A549 (cell line): ENCODE data around the gene PEDS1. TPM values are rescaled to one million over a fixed set of nuclear protein-coding genes. Genes with fewer than 3 reads are reported as not detected.

ENCODE experiments used
- ATAC-seq, 2 experiments: fragments of 200-7000 bp in 1 of 2; fragments of >200 bp in 1 of 2; cut with Nextera tagmentation in 1 of 2; cut with Tn5 transposase in 1 of 2; 3 replicates each; pipeline versions ENCODE4 v1.8.0 to v1.9.1; 2018 to 2020; ENCODE audit warnings: mild to moderate bottlenecking in 1 of 2, moderate library complexity in 1 of 2
- CTCF ChIA-PET: fragments of 300-600 bp; sonication (Branson Sonifier 250); formaldehyde crosslinking; extraction: SDS; loops from one replicate; lab custom pipeline; 2021; ENCODE audit warnings: antibody characterized with exemption, inconsistent platforms; lab: Yijun Ruan, JAX
- POLR2A ChIA-PET: fragments of 350-600 bp; formaldehyde crosslinking; extraction: SDS; loops from one replicate; lab custom pipeline; 2021; ENCODE audit warnings: antibody characterized with exemption, inconsistent platforms; lab: Yijun Ruan, JAX
- DNase-seq, 2 experiments: peaks; one replicate each; pipeline versions ENCODE4 v3.0.0 to v3.0.0-alpha.2; 2011 to 2016; ENCODE audit warnings: low read depth in 1 of 2, low spot score in 1 of 2
- FAIRE-seq: peaks from 2 replicates; lab custom pipeline; 2011; peaks lifted over from hg19 to GRCh38; lab: Jason Lieb, UNC
- H3K27ac ChIP-seq, 2 experiments: fragments of >200 bp; sonication (Bioruptor Twin); formaldehyde crosslinking; 3 replicates each; pipeline ENCODE4 v1.5.1; 2016 to 2017
- H3K4me1 ChIP-seq: fragments of >200 bp; sonication (Bioruptor Twin); formaldehyde crosslinking; 3 replicates; pipeline ENCODE4 v1.6.1; 2016
- H3K4me2 ChIP-seq: fragments of >200 bp; sonication (Bioruptor Twin); formaldehyde crosslinking; 3 replicates; pipeline ENCODE4 v1.6.1; 2016
- H3K4me3 ChIP-seq: fragments of >200 bp; sonication (Bioruptor Twin); formaldehyde crosslinking; 3 replicates; pipeline ENCODE4 v1.5.1; 2016
- H3K9me3 ChIP-seq: fragments of >200 bp; sonication (Bioruptor Twin); formaldehyde crosslinking; 3 replicates; pipeline ENCODE4 v1.6.1; 2016
- BCL3 ChIP-seq: fragments of >200 bp; sonication (Bioruptor Twin); formaldehyde crosslinking; IDR thresholded peaks from 3 replicates; pipeline ENCODE4 v1.6.1; 2016
- CBX8 ChIP-seq: fragments of 200-600 bp; sonication (generic); IDR thresholded peaks from 2 replicates; pipeline ENCODE4 v1.6.1; 2016
- CTCF ChIP-seq: fragments of >200 bp; sonication (Bioruptor Twin); formaldehyde crosslinking; IDR thresholded peaks from 3 replicates; pipeline ENCODE4 v1.5.1; 2016
- EHF ChIP-seq: fragments of 250-450 bp; sonication (Bioruptor Pico); IDR thresholded peaks from 2 replicates; pipeline ENCODE4 v1.5.0; 2020; ENCODE audit warnings: mild to moderate bottlenecking
- ELK1 ChIP-seq: fragments of 150-350 bp; IDR thresholded peaks from 2 replicates; pipeline ENCODE4 v1.6.1; 2014; ENCODE audit warnings: low read depth, mild to moderate bottlenecking, low read length
- EP300 ChIP-seq, 2 experiments: fragments of >200 bp; sonication (Bioruptor Twin); formaldehyde crosslinking; IDR thresholded peaks; 2 replicates in 1 of 2; 3 replicates in 1 of 2; pipeline ENCODE4 v1.6.1; 2016 to 2017
- FOXS1 ChIP-seq: fragments of 250-450 bp; sonication (Bioruptor Pico); IDR thresholded peaks from 2 replicates; pipeline ENCODE4 v1.5.0; 2020; ENCODE audit warnings: mild to moderate bottlenecking, moderate library complexity
- HDAC2 ChIP-seq: fragments of 200-600 bp; sonication (generic); IDR thresholded peaks from 2 replicates; pipeline ENCODE4 v1.6.1; 2016
- HES2 ChIP-seq: fragments of >200 bp; sonication (Bioruptor Twin); formaldehyde crosslinking; IDR thresholded peaks from 2 replicates; pipeline ENCODE4 v1.6.1; 2016
- HEYL ChIP-seq: fragments of 250-450 bp; sonication (Bioruptor Pico); IDR thresholded peaks from 2 replicates; pipeline ENCODE4 v1.8.0; 2021; ENCODE audit warnings: mild to moderate bottlenecking, moderate library complexity
- KDM1A ChIP-seq: fragments of 200-600 bp; sonication (generic); IDR thresholded peaks from 2 replicates; pipeline ENCODE4 v1.6.1; 2016; ENCODE audit warnings: low read depth, mild to moderate bottlenecking
- KDM5A ChIP-seq: fragments of 200-600 bp; sonication (generic); IDR thresholded peaks from 2 replicates; pipeline ENCODE4 v1.6.1; 2016; ENCODE audit warnings: antibody characterized with exemption, mild to moderate bottlenecking
- MYC ChIP-seq: IDR thresholded peaks from 2 replicates; pipeline ENCODE4 v1.6.1; 2012; ENCODE audit warnings: mild to moderate bottlenecking, inconsistent platforms, low read length, improper control_type of control experiment, borderline replicate concordance
- NR3C1 ChIP-seq: fragments of >200 bp; sonication (Bioruptor Twin); formaldehyde crosslinking; IDR thresholded peaks from 3 replicates; pipeline ENCODE4 v1.6.1; 2017
- POLR2AphosphoS2 ChIP-seq: conservative IDR thresholded peaks from 2 replicates; pipeline ENCODE4 v1.6.1; 2012; ENCODE audit warnings: low read length, improper control_type of control experiment, inconsistent platforms
- RARB ChIP-seq: fragments of 250-450 bp; sonication (Bioruptor Pico); IDR thresholded peaks from 2 replicates; pipeline ENCODE4 v1.8.0; 2021; ENCODE audit warnings: mild to moderate bottlenecking, moderate library complexity
- RCOR1 ChIP-seq: fragments of 150-350 bp; IDR thresholded peaks from 2 replicates; pipeline ENCODE4 v1.6.1; 2014; ENCODE audit warnings: antibody characterized with exemption, low read length, low read depth
- RNF2 ChIP-seq: fragments of 200-600 bp; sonication (generic); IDR thresholded peaks from 2 replicates; pipeline ENCODE4 v1.6.1; 2016; ENCODE audit warnings: low read depth, mild to moderate bottlenecking, antibody characterized with exemption, moderate library complexity, borderline replicate concordance
- USF2 ChIP-seq: fragments of 450-650 bp; IDR thresholded peaks from 2 replicates; pipeline ENCODE4 v1.6.1; 2014; ENCODE audit warnings: antibody characterized with exemption
- ZC3H11A ChIP-seq: fragments of 450-650 bp; IDR thresholded peaks from 2 replicates; pipeline ENCODE4 v1.6.1; 2014; ENCODE audit warnings: antibody characterized with exemption, mild to moderate bottlenecking
- ZFP36 ChIP-seq: fragments of 450-650 bp; IDR thresholded peaks from 2 replicates; pipeline ENCODE4 v1.6.1; 2014; ENCODE audit warnings: borderline replicate concordance; ENCODE audit not compliant: partially characterized antibody
- ZNF302 ChIP-seq: fragments of 250-450 bp; sonication (Bioruptor Pico); IDR thresholded peaks from 2 replicates; pipeline ENCODE4 v1.9.0; 2021; ENCODE audit warnings: inconsistent platforms, mild to moderate bottlenecking, moderate library complexity
- ZSCAN20 ChIP-seq: fragments of 250-450 bp; sonication (Bioruptor Pico); IDR thresholded peaks from 2 replicates; pipeline ENCODE4 v1.8.0; 2022; ENCODE audit warnings: mild to moderate bottlenecking, moderate library complexity
- WGBS: methylation state at CpG from one replicate; pipeline ENCODE4 v1.1.6; 2017; ENCODE audit errors: missing lambda C conversion rate; 5-methylcytosine and 5-hydroxymethylcytosine counted together
- polyA plus RNA-seq, 4 experiments: library from polyadenylated mRNA; depleted of rRNA in 3 of 4; stranded (reverse); fragments of >200 nt; fragmentation: RNase III in 1 of 4; extraction: RNeasy Plus Mini Kit Qiagen cat#74134 plus additional on column Dnase treatment in 1 of 4; gene quantifications; 2 replicates in 3 of 4; 3 replicates in 1 of 4; pipeline ENCODE4 v1.2.3, GENCODE V29; 2011 to 2017
- TF ChIP-seq, protein P1 (sequence below): fragments of 250-450 bp; sonication (Bioruptor Pico); IDR thresholded peaks from 2 replicates; pipeline ENCODE4 v1.5.0; 2021; ENCODE audit warnings: mild to moderate bottlenecking, moderate library complexity, borderline replicate concordance
- TF ChIP-seq, protein P2 (sequence below): fragments of 200-600 bp; sonication (generic); IDR thresholded peaks from 2 replicates; pipeline ENCODE4 v1.6.1; 2016; ENCODE audit warnings: antibody characterized with exemption, mild to moderate bottlenecking, moderate library complexity

The PEDS1 gene
- polyA plus RNA-seq, 2 of the 4 experiments (the other 2 are of a cell fraction), result 24.5 to 25.8 TPM

DNA sequence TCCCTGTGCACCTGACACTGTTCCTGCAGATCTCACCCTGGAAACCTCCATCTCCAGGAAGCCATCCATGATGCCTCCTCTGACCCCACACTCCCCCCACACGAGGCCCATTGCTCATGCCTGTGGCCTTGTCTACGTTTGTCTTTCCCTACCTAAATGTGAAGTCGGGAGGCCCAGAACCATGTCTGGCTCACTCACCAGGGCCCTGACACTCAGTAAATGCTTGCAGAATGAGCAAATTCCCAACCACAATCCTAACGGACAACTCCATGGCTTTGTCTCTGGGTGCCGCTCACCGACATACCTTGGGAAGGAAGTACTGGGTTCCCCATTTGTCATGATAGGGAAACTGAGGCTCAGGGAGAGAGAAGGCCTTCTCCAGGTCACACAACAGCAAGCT lies 7.3 kb downstream of the PEDS1 start:
- TF ChIP-seq RARB (CRISPR knock-in tag) (no peak), CBX8 (no peak), HEYL (no peak), CTCF (no peak), MYC (no peak), RNF2 (no peak), ELK1 (no peak), HDAC2 (no peak), KDM5A (no peak), FOXS1 (no peak), EP300 (IDR thresholded peaks at IDR 0.05) (no peak), ZC3H11A (no peak), EHF (no peak), RCOR1 (no peak), USF2 (no peak), POLR2AphosphoS2 (no peak), BCL3 (no peak), ZSCAN20 (CRISPR knock-in tag) (no peak), ZNF302 (no peak)
- TF ChIP-seq, protein P1, sequence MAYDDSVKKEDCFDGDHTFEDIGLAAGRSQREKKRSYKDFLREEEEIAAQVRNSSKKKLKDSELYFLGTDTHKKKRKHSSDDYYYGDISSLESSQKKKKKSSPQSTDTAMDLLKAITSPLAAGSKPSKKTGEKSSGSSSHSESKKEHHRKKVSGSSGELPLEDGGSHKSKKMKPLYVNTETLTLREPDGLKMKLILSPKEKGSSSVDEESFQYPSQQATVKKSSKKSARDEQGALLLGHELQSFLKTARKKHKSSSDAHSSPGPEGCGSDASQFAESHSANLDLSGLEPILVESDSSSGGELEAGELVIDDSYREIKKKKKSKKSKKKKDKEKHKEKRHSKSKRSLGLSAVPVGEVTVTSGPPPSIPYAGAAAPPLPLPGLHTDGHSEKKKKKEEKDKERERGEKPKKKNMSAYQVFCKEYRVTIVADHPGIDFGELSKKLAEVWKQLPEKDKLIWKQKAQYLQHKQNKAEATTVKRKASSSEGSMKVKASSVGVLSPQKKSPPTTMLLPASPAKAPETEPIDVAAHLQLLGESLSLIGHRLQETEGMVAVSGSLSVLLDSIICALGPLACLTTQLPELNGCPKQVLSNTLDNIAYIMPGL (CRISPR knock-in tag), result no peak
- POLR2A ChIA-PET, result interaction anchor here (2.5 kb wide), 1 partner anchor 7 kb away, joined by 48 read pairs; the partner anchor contains the start of gene PEDS1
- 82% methylated on average over 6 of the region's 6 CpGs for WGBS
- CTCF ChIA-PET, result interaction anchor here (0.5 to 9.3 kb wide), 3 partner anchors 24 to 621 kb away, joined by 3 to 161 read pairs (median 32); no protein-coding TSS in a partner anchor
- H3K4me1 ChIP-seq, result peaks cover 79% of the 10 kb centered on the region
- ATAC-seq (no peak), FAIRE-seq (no peak), DNase-seq (no peak)
- H3K27ac ChIP-seq, result peak overlapping the region; percentile 91 to 95; a peak in 4 of 6 replicates
- H3K4me3 ChIP-seq, result no peak overlapping the region
- no peaks in the 10 kb centered on the region for H3K9me3 ChIP-seq
- no peak overlapping the region for H3K4me2 ChIP-seq

- Histone ChIP-seq H3K4me3 (no peak overlapping the region), H3K4me1 (peaks cover 73% of the 10 kb centered on the region), H3K9me3 (no peaks in the 10 kb centered on the region), H3K4me2 (peak overlapping the region; percentile 74; the same call in 1 of the 3 replicates), H3K27ac (peak overlapping the region; percentile 91 to 95)
- 93% methylated on average over 6 of the region's 6 CpGs for WGBS
- POLR2A ChIA-PET, result interaction anchor here (1.6 to 2.5 kb wide), 3 partner anchors 8 to 24 kb away, joined by 4 to 48 read pairs (median 19); partner anchors contain the start of gene PEDS1
- FAIRE-seq (no peak), ATAC-seq (no peak), DNase-seq (no peak)
- CTCF ChIA-PET, result interaction anchor here (0.5 to 9.6 kb wide), 3 partner anchors 12 to 621 kb away, joined by 3 to 123 read pairs (median 3); no protein-coding TSS in a partner anchor
- TF ChIP-seq KDM1A (no peak), RARB (CRISPR knock-in tag) (no peak), HEYL (no peak), HES2 (no peak), ZNF302 (no peak), ZSCAN20 (CRISPR knock-in tag) (no peak), RNF2 (no peak), KDM5A (no peak), ZFP36 (no peak), NR3C1 (no peak)
- TF ChIP-seq, protein P2, sequence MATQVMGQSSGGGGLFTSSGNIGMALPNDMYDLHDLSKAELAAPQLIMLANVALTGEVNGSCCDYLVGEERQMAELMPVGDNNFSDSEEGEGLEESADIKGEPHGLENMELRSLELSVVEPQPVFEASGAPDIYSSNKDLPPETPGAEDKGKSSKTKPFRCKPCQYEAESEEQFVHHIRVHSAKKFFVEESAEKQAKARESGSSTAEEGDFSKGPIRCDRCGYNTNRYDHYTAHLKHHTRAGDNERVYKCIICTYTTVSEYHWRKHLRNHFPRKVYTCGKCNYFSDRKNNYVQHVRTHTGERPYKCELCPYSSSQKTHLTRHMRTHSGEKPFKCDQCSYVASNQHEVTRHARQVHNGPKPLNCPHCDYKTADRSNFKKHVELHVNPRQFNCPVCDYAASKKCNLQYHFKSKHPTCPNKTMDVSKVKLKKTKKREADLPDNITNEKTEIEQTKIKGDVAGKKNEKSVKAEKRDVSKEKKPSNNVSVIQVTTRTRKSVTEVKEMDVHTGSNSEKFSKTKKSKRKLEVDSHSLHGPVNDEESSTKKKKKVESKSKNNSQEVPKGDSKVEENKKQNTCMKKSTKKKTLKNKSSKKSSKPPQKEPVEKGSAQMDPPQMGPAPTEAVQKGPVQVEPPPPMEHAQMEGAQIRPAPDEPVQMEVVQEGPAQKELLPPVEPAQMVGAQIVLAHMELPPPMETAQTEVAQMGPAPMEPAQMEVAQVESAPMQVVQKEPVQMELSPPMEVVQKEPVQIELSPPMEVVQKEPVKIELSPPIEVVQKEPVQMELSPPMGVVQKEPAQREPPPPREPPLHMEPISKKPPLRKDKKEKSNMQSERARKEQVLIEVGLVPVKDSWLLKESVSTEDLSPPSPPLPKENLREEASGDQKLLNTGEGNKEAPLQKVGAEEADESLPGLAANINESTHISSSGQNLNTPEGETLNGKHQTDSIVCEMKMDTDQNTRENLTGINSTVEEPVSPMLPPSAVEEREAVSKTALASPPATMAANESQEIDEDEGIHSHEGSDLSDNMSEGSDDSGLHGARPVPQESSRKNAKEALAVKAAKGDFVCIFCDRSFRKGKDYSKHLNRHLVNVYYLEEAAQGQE, result no peak
Measured at GRCh38 chr20:50145566-50145965, 8.0 kb downstream of the PEDS1 start.
